ENCODE measurements around the gene CRKL.

Gene CRKL

DNA sequence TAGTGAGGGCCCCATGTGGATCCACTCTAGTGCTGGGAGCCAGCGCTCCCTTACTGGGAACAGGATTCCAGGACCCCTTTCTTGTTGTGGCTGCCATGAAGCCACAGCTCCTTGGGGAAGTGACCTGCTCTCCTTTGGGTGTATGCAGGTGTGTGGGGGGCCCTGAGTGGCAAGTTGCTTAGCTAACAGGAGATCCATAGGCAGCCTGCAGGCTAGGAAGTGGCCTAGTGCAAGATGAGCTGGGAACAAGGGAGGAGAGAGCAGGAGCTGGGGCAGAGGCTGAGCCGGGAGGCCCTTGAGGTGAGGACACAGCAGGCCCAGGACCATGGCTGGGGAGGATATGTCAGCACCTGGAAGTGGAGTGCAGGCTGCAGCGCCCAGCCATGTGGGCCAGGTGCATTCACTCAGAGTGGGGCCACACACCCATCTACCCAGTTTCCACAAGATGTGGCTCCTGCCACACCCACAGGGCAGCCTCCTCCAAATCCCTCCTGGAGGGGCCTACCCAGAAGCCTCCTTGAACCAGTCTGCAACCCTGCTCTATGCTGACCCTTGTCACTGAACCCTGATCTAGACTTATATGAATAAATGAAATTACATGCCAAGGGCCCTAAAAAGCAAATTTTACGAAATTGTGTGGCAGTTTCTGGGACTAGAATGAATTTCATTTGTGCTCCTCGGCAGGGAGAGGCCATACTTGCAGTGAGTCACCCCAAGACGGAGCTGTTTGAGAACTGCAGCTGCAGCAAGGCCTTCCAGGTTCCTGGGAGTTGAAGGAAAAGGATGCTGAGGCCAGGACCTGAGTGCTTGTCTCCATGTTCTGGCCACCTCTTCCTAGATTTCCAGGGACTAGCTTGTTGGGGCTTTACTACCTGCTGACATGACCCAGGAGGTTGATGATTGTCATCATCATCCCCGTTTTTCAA lies 81.5 kb downstream of the CRKL start:
- no peak for DNase-seq

DNA sequence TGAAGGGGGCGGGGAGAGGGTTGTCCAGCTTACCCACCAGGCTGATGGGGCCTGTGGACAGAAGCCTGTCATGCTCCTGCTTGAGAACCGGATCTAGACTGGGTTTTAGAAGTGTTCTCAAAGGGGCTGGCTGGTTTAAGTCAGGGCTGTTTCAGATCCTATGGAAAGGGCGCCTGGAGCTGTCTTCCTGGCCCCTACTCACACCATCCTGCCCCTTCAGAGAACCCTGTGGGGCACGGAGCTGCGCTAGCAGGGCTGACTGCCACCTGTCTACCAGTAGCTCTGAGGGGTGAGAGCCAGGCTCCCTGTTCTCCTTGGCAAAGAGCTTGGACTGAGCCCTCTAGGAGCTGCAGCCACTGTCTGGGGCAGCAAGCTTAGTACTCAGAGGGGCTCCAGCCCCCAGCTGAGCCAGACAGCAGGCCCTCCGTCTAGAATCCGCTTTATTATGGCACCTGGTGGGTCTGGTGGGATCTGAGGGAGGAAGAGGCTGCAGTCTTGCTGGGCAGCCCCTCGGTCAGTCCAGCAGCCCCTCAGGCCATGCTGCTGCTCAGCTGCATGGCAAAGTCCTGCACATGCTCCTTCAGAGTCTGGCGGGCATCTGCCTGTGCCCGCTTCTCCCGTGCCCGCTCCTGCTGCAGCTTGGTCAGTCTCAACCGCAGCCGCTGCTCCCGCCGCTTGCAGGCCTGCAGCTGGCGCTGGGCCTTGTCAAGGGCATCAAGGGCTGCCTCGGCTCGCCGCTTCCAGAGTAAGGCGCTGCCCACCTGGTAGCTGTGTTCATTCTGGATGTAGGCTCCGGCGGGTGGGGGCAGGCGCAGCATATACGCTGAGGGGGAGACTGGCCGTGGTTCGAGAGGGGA lies 82.4 kb downstream of the CRKL start:
- DNase-seq: no peak

DNA sequence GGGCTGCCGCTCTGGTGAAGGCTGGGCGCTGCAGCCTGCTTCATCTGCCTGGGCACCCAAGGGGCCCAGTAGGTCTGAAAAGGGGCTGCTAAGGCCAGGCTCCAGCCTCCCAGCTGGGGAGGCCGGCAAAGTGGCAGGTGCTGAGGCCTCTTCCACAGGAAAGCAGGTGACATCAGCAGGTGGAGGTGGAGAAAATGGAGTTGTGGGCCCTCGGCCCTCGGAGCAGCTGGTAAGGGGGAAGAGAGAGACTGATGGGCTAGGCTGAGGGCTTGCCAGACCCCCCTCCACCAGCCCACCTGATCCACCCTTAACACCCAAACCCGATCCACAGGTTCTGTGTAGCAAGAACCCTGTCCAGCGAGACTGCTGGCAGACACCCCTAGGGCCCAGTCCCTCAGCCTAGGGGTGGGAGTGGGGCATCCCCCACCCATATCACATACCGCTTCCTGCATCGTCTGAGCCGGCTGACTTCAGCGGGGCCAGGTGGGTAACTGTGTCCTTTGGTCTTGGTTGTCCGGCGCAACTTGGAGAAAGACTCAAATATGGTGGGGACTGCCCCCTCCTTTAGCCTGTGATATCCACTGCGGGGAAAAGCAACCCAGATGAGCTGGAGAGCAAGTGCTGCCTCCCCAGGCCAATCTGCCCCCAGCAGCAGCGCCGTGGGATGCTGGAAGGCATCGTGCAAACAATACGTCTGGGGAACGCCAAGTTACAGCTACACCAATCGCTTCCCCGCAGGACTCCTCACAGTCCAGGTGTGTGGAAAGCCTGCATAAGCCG lies 83.2 kb downstream of the CRKL start:
- DNase-seq: no peak

DNA sequence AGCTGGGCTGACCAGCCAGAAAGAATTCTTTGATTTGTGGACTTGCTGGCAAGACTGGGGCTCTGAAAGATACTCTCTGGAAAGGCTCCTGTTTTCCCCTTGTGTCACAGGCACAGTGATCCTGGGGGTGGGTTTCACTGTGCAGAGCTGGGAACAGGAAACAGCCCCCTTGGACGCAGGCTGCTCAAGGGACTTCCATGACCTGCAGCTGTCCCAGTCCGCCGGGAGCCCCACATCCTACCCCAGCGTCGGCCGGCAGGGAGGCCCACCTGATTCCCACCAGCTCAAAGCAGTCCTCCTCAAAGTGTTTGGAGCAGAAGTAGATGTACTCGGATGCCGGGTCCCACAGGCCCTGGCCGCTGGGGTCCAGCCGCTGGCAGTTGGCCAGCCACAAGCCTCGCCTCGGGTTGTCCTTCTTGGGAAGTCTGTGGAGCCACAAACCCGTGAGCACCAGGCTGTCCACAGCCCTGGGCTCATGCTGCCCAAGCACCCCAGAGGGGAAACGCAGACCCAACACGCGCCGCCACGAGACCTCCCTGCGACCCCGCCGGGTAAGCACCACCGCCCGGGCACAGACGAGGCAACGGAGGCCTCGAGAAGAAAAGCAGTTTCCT lies 83.9 kb downstream of the CRKL start:
- DNase-seq: no peak

DNA sequence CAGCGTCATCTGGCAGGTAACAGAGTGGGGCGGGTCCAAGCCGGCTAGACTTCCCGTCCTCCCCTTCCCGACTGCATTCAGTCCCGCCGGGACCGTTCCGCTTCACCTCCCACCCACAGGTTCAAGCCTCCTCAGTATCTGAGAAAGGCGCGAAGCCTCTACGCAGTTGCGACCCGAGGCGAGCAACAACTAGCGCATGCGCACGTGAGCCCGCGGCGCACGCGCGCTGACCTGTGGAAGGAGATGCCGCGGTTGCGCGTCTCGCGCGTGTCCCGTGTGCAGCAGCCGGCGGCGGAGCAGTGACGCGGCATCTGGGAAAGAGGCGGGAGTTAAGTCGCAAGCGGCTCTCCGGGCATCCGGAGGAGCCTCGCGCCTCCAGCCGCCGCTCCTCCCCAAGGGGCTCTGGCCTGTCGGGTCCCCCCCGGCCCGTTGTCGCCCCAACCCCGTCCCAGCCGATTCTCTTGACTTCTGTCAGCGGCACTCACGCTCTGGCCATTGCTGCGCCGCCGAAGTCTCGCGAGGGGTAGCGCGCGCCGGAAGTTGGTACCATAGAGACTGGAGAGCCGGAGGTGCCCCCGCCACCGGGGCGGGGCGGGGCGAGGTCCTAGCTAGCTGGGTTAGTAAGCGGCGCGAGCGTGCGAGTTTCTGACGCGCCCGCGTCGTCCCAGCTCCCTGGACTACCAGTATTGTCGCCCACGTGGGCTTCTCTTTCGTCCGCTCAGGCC lies 84.6 kb downstream of the CRKL start, which contains the start of gene THAP7:
TSS of gene THAP7 (minus strand) at position 518 of the 725 bp plus-strand sequence. CDS start at position 311, 207 bp downstream.
- DNase-seq: peak; percentile 90
